ENCODE results near the gene ADSS1.
A peak's percentile ranks its signal among the peaks of the same experiment; 100 is the strongest.

The ADSS1 gene

DNA sequence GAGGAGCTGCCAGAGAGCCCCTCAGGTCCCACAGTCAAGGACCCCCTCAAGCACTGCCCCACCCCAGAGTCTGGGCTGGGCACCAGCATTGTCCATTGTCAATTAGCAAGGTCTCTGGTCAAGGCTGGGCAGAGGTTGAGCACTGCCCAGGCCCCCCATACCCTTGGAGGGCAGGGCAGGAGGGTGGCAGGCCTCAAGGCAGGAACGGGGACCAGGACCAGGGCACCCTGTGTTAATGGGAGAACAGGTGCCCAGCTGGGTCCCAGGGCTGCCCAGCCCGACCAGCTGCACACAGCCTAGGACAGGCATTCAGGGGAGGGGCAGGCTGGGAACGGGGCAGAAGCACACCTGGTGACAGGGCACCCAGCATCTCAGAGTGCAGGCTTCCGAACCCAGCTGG lies 47.3 kb downstream of the ADSS1 start:
- Mint-ChIP-seq H3K36me3 (peaks cover 42 to 53% of the 10 kb centered on the region in 2 donors), H3K4me1 (peaks cover 10 to 17% of the 10 kb centered on the region in 2 donors), H3K4me3 (no peak overlapping the region), H3K9me3 (peaks cover 3 to 4% of the 10 kb centered on the region in 2 donors), H3K27me3 (no peaks in the 10 kb centered on the region), H3K27ac (peak overlapping the region; percentile 16)
- no peak for ATAC-seq (replicated peaks)
- no peak for DNase-seq

DNA sequence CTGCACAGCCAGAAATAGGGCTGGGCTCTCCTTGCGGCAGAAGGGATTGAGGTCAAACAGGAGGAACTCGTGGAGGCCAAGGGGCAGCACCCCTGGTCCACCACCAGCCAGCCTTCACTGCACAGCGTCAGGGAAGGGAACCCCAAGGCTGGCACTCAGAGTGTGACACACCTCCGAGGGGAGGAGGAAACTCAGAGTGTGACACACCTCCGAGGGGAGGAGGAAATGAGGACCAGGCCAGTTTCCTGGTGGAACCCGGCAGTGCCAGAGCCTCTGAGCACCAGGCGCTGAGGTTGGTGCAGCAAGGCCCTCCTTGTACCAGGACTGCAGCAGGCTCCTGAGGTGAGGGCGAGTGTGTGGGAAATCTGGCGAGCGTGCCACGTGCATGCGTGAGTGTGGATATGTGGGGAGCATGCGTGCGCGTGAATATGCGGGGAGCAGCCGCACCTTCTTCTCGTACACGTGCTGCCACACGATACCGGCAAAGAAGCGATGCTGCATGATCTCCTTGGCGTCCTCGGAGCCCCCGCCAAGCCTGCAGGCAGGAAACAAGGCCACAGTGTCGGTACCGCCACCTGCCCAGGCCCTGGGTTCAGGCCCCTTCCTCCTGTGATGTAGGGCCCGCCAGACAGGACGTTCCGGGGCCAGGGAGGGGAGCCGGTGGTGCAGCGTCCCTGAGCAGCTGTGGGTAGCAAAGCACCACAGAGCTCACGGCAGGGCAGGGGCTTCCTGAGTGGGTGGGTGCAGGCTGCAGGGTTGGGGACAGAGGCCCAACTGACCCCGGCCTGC lies 48.1 kb downstream of the ADSS1 start:
- Mint-ChIP-seq H3K9me3 (peaks cover 3 to 4% of the 10 kb centered on the region in 2 donors), H3K4me3 (no peak overlapping the region), H3K36me3 (peaks cover 49 to 58% of the 10 kb centered on the region in 2 donors), H3K27me3 (no peaks in the 10 kb centered on the region), H3K4me1 (peaks cover 12 to 17% of the 10 kb centered on the region in 2 donors), H3K27ac (no peak overlapping the region)
- DNase-seq (no peak), ATAC-seq (replicated peaks) (no peak)

DNA sequence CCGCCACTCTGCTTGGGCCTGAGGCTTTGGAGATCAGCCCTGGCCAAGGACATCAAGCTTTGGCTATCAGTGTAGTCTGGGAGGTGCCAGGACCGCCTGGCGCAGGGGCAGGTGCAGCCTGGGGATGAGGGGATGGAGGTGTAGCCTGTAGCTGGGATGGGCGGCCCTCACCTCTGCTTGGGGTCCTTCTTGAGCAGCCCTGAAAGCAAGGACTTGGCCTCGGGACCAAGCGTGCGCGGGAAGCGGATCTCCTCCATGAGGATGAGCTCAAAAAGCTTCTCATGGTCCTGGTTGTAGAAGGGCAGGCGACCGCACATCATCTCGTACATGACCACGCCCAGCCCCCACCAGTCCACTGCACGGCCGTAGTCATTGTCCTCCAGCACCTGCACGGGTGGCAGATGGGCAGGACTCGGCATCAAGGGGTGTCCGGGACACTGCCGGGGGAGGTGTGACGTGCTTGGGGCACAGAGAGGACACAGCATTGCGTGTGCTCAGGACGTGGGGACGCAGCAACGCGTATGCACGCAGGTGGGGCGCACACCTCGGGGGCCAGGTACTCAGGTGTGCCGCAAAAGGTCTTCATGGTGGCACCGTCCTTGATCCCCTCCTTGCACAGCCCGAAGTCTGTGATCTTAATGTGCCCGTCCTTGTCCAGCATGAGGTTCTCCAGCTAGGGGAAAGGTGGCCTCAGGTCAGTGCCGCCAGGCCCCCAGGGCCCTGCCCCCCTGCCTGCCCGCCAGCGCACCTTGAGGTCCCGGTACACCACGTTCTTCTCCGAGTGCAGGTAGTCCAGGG lies 48.9 kb downstream of the ADSS1 start:
- Mint-ChIP-seq H3K36me3 (peaks cover 50 to 58% of the 10 kb centered on the region in 2 donors), H3K27me3 (no peaks in the 10 kb centered on the region), H3K4me3 (no peak overlapping the region), H3K27ac (peak overlapping the region; percentile 20), H3K9me3 (peaks cover 3 to 4% of the 10 kb centered on the region in 2 donors), H3K4me1 (peaks cover 12 to 17% of the 10 kb centered on the region in 2 donors)
- ATAC-seq (replicated peaks) (no peak), DNase-seq (no peak)

DNA sequence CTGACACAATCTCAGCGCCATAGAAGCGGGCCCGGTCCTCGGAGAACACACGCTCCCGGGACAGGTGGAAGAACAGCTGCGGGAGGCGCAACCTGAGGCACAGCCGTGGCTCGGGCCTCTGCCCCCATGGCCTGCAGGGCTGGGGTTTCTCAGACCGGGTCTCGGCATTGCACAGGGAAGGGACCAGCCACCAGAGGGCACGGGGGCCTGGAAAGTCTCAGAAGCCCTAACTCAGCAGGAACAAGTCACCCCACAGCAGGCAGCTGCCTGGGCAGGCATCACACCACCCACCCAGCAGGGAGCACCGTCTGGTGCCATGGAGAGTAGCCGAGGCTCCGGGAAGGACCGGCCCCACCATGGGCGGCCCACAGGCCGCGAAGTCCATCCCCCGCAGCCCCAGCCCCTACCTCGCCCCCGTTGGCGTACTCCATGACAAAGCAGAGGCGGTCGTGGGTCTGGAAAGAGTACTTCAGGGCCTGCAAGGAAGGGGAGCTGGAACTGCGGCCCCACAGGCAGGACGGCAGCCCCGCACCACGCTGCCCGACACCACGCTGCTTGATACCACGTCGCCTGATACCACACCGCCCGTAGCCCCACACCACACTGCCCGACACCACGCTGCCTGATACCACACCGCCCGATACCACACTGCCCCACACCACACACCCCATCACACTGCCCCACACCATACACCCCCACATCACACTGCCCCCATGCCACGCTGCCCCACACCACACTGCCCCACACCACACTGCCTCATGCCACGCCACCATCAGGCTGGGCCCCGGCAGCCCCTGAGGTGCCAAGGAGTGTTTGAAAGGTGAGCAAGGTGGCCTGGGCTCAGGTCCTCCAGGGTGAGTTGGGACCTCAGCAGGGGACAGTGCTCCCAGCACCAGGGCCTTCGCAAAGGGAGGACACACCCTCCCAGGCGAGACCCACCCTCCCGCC lies 49.8 kb downstream of the ADSS1 start:
- no peaks in the 10 kb centered on the region for H3K27me3 Mint-ChIP-seq
- H3K9me3 Mint-ChIP-seq = peaks cover 3 to 4% of the 10 kb centered on the region in 2 donors
- no peak for DNase-seq
- no peak for ATAC-seq (replicated peaks)
- H3K4me3 Mint-ChIP-seq = peak overlapping the region in 1 of 2 donors; percentile 25
- peaks cover 51 to 58% of the 10 kb centered on the region in 2 donors for H3K36me3 Mint-ChIP-seq
- peak overlapping the region; percentile 20 for H3K27ac Mint-ChIP-seq
- H3K4me1 Mint-ChIP-seq = peaks cover 10% of the 10 kb centered on the region in 2 donors

DNA sequence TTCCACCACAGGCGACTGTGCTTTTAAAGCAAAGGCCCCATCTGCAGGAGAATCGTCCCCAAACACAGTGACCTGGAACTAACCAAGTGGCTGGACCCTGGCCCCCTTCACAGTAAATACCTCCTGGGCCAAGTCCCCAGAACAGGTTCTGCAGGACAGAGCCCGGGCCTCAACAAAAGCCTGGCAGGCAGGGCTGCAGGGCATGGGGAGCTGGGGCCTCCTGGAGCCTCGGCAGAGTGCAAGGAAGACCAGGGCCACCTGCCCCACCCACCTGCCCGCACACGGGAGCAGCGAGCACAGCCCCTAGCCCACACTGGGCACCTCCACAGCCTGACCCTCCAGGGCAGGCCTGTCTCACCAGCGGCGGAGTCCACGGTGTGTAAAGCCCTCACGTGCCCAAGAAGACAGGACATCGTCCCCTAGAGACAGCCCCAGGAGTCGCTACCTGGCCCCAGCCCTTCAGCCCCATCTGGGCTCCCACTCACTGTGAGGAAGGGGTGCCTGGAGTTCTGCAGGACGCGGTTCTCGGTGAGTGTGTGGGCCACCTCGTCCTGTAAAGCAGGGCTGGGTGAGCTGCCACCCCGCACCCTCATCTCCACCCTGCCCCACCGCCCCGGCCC lies 50.5 kb downstream of the ADSS1 start:
- no peak for ATAC-seq (replicated peaks)
- Mint-ChIP-seq H3K4me3 (no peak overlapping the region), H3K27me3 (no peaks in the 10 kb centered on the region), H3K27ac (no peak overlapping the region), H3K9me3 (peaks cover 3 to 4% of the 10 kb centered on the region in 2 donors), H3K4me1 (peaks cover 2 to 6% of the 10 kb centered on the region in 2 donors), H3K36me3 (peaks cover 51 to 55% of the 10 kb centered on the region in 2 donors)
- DNase-seq = no peak

DNA sequence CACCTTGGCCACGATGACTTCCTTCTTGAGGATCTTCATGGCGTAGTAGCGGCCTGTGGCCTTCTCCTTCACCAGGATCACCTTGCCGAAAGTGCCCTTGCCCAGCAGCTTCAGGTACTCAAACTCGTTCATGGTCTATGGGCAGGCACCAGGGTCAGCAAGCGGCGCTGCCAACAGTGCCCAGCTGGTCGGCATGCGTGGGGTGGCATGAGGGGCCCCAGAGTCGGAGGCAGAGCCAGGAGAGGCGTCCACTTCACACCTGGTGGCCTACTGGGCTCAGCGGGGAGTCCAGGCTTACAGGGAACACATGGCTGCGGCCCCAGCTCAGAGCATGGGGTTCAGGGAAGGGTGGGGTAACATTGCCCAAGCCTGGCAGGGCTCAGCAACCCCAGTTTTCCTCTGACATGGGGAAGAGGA lies 51.1 kb downstream of the ADSS1 start:
- no peaks in the 10 kb centered on the region for H3K27me3 Mint-ChIP-seq
- ATAC-seq (replicated peaks) = no peak
- no peak for DNase-seq
- H3K9me3 Mint-ChIP-seq = peaks cover 3 to 4% of the 10 kb centered on the region in 2 donors
- peaks cover 0 to 4% of the 10 kb centered on the region in 2 donors for H3K4me1 Mint-ChIP-seq
- peaks cover 48 to 50% of the 10 kb centered on the region in 2 donors for H3K36me3 Mint-ChIP-seq
- no peak overlapping the region for H3K4me3 Mint-ChIP-seq
- H3K27ac Mint-ChIP-seq = no peak overlapping the region

DNA sequence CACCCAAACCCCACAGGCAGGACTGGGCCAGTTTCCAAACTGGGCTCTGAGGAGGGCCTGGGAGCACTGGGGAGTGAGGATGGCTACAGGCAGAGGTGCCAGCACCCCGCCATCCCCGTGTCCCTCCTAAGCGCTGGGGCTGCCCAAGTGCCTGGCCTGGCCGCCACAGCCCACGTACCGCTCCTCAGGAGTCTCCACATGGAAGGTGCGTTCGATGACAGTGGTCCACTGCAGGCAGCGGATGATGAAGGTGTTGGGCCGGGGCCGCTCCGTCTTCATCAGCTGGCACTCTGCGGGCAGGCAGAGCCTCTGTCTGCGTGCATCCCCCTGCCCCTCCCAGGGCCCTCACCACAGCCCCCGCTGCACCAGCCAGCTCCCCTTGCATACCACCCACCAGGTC lies 52.5 kb downstream of the ADSS1 start:
- DNase-seq (no peak), ATAC-seq (replicated peaks) (no peak)
- no peaks in the 10 kb centered on the region for H3K9me3 Mint-ChIP-seq
- peaks cover 38 to 42% of the 10 kb centered on the region in 2 donors for H3K36me3 Mint-ChIP-seq
- H3K27ac Mint-ChIP-seq = no peak overlapping the region
- no peaks in the 10 kb centered on the region for H3K27me3 Mint-ChIP-seq
- H3K4me3 Mint-ChIP-seq = no peak overlapping the region
- peaks cover 0 to 2% of the 10 kb centered on the region in 2 donors for H3K4me1 Mint-ChIP-seq

DNA sequence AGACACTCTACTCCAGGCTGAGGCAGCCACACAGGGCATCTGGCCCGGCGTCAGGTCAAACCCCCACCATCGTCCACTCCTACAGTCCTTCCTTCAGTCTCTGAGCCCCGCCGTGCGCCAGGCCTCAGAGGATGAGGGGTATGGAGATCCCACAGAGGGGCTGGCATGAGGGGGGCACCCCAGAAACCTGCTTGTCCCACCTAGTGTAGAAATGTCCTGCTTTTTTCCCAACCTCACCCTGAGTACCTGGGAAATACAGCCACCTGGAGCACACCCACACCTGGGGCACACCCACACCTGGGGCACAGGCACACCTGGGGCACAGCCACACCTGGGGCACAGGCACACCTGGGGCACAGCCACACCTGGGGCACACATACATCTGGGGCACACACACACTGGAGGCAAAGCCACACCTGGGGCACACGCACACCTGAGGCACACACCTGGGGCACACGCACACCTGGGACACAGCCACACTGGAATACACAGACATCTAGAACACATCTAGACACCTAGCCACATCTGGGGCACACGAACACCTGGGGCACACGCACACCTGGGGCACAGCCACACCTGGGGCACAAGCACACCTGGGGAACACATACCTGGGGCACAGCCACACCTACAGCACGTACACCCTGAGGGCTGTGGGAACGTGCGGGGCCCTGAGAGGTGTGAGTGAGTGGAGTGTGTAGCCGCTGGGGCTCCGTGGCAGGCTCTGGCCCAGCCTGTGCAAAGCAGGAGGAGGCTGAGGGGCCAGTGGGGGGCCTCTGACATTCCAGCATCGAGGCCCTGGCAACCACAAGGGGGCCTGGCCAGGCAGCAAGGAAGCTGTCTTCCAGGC lies 53.2 kb downstream of the ADSS1 start:
- DNase-seq (no peak), ATAC-seq (replicated peaks) (no peak)
- H3K4me1 Mint-ChIP-seq = peaks cover 0 to 2% of the 10 kb centered on the region in 2 donors
- H3K27ac Mint-ChIP-seq = no peak overlapping the region
- peaks cover 30 to 35% of the 10 kb centered on the region in 2 donors for H3K36me3 Mint-ChIP-seq
- H3K27me3 Mint-ChIP-seq = no peaks in the 10 kb centered on the region
- no peak overlapping the region for H3K4me3 Mint-ChIP-seq
- H3K9me3 Mint-ChIP-seq = no peaks in the 10 kb centered on the region

DNA sequence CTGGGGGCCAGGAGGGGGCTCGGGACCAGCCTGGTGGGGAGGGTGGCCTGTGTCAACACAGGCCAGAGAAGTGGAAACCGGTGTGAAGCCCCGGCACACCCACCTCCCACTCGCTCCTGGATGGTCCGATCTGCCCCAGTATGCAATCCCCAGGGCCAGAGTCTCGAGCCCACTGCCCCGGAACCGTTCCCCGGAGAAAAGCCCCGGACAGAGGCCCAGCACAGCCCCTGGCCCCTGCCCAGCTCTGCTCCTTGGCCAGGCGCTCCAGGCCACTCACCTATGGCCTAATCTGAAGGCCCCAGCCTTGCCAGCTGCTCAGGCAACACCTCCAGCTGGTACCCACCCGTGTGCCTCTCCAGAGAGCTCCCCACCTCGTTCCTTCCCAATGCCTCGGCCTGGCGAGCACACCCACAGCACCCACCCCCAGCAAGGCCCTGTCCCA lies 53.8 kb downstream of the ADSS1 start:
- no peak for ATAC-seq (replicated peaks)
- peaks cover 2% of the 10 kb centered on the region in 2 donors for H3K4me1 Mint-ChIP-seq
- H3K36me3 Mint-ChIP-seq = peaks cover 24 to 29% of the 10 kb centered on the region in 2 donors
- H3K27me3 Mint-ChIP-seq = no peaks in the 10 kb centered on the region
- DNase-seq = no peak
- H3K4me3 Mint-ChIP-seq = no peak overlapping the region
- H3K9me3 Mint-ChIP-seq = no peaks in the 10 kb centered on the region
- H3K27ac Mint-ChIP-seq = no peak overlapping the region

DNA sequence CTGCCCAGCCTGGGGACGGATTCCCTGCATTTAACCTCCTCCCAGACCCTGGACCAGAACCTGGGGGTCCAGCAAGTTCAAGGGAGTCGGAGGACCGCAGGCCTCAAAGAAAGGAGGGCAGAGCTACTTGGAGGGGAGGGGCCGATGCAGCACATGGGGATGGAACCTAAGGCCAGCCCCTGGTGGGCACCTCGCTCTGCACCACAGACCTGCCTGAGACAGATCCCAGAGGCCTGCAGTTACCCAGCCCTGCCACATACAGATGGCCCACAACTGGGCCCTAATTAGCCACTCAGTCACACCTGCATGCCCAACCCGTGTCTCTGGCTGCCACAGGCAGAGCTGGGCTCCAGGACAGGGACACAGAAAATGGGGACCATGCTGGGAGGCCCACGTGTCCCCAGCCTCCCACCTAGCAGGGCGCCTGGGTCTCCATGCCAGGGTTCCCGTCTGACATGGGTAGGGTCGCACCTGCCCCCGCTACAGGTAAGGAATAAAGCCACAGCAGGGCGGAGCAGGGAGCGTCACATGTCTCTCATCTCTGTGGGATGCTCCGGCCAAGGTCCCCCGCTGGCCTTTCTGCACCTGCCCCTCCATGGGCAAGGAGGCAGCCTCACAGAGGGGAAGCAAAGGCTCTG lies 54.8 kb downstream of the ADSS1 start:
- H3K4me1 Mint-ChIP-seq = peaks cover 2 to 5% of the 10 kb centered on the region in 2 donors
- H3K36me3 Mint-ChIP-seq = peaks cover 20 to 22% of the 10 kb centered on the region in 2 donors
- H3K27ac Mint-ChIP-seq = no peak overlapping the region
- H3K4me3 Mint-ChIP-seq = no peak overlapping the region
- DNase-seq (no peak), ATAC-seq (replicated peaks) (peak in 1 of 2 donors; percentile 25)
- no peaks in the 10 kb centered on the region for H3K9me3 Mint-ChIP-seq
- H3K27me3 Mint-ChIP-seq = no peaks in the 10 kb centered on the region

DNA sequence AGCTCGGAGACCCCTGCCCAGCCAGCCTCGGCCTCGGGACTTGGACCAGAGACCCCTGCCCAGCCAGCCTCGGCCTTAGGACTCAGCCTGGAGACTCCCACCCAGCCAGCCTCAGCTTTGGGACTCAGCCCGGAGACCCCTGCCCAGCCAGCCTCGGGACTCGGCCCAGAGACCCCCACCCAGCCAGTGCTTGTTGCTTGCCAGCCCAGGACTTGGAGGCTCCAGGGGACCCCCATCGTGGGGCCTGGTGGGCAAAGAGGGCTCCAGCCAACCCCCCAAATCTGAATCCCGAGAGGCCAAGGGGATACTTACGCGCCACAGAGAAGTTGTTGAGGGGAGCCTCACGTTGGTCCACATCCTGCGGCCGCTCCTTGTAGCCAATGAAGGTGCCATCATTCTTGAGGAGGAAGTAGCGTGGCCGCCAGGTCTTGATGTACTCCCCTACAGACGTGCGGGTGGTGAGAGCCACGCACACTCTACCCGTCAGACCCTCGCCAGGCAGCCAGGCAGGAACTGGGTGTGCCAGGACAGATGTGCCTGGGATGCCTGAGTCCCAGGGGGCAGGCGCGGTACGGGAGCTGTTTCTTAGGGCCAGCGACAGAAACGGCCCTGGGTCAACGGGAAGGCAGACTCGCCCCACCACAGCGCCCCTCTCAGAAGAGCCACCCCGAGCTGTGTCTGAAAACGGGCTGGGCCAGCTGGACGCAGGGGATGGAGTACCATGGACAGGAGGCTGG lies 55.9 kb downstream of the ADSS1 start:
- Mint-ChIP-seq H3K27ac (no peak overlapping the region), H3K9me3 (no peaks in the 10 kb centered on the region), H3K4me1 (peaks cover 2 to 5% of the 10 kb centered on the region in 2 donors)

DNA sequence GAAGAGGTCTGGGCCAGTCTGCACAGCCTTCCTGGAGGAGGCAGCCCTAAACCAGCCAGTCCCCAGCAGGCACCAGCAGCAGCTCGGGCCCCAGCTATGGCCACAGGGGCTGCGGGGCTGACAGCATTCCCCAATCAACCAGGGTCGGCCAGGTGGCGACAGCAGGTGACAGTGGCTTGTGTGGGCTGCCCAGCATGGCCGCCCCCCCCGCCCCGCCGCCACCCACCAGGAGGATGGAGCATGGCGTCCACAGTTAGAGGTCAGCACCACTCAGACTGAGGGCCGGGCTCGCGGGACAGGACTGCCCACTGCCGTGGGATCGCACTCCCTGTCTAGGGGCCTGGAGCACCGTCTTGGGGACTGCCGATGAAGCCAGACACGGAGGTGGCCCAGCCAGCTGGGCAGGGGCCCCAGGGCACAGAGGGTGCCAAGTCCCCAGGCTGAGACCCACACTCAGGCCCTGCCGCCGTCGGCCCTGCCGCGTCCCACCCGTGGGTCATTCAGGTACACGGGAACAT lies 56.5 kb downstream of the ADSS1 start:
- DNase-seq (no peak), ATAC-seq (replicated peaks) (no peak)
- no peak overlapping the region for H3K27ac Mint-ChIP-seq
- H3K9me3 Mint-ChIP-seq = no peaks in the 10 kb centered on the region
- H3K36me3 Mint-ChIP-seq = peaks cover 12 to 20% of the 10 kb centered on the region in 2 donors
- H3K4me3 Mint-ChIP-seq = no peak overlapping the region
- peaks cover 2 to 5% of the 10 kb centered on the region in 2 donors for H3K4me1 Mint-ChIP-seq
- H3K27me3 Mint-ChIP-seq = no peaks in the 10 kb centered on the region

More for the DNA sequence above, 55.9 kb downstream of the ADSS1 start:
- Mint-ChIP-seq H3K27me3 (no peaks in the 10 kb centered on the region), H3K4me3 (no peak overlapping the region), H3K36me3 (peaks cover 12 to 20% of the 10 kb centered on the region in 2 donors)
- DNase-seq (no peak), ATAC-seq (replicated peaks) (no peak)

Data from stimulated activated naive B cell treated with anti-CD40 and anti-IgM and Interleukin-4, amounts not matched to agents 10 μg/mL and 1 μg/mL and 100 μg/mL, for 72 hours (primary cell).